ENCODE results near the gene TBL1Y. TPM values are rescaled to one million over a fixed set of nuclear protein-coding genes. Genes with fewer than 3 reads are reported as not detected.

Gene TBL1Y
- total and polyA plus RNA-seq, 3 donors from 2014 or later: 0.44 to 2.5 (median 2.0) TPM

GRCh38 chrY:7094365-7094764, 183.9 kb downstream of the TBL1Y start:
- Histone ChIP-seq H3K4me1 (no peaks in the 10 kb centered on the region), H3K27ac (no peak overlapping the region), H3K4me3 (no peak overlapping the region), H3K36me3 (ENCODE audit: low read depth, missing control alignments) (no peaks in the 10 kb centered on the region), H3K9me3 (no peaks in the 10 kb centered on the region), H3K27me3 (no peaks in the 10 kb centered on the region)
- intact Hi-C loops (cut with DNase I; ENCODE audit: low total_unique reads): no loop called here
- TF ChIP-seq POLR2A (IDR thresholded peaks at IDR 0.05) (no peak), CTCF (IDR thresholded peaks at IDR 0.05) (no peak)
- WGBS, 2 donors: 100% methylated on average over 2 of the region's 2 CpGs; no CpG with 5 or more reads in 1 of the 2 donors
- no peak for DNase-seq

GRCh38 chrY:7097021-7097420, 186.5 kb downstream of the TBL1Y start:
- Histone ChIP-seq H3K27me3 (no peaks in the 10 kb centered on the region), H3K36me3 (ENCODE audit: low read depth, missing control alignments) (no peaks in the 10 kb centered on the region), H3K4me1 (no peaks in the 10 kb centered on the region), H3K27ac (no peak overlapping the region), H3K9me3 (no peaks in the 10 kb centered on the region), H3K4me3 (no peak overlapping the region)
- WGBS, 2 donors: 69 to 91% methylated on average over 3 of the region's 3 CpGs
- no peak for DNase-seq
- no peak for TF ChIP-seq POLR2A (IDR thresholded peaks at IDR 0.05)
- TF ChIP-seq CTCF (IDR thresholded peaks at IDR 0.05): no peak
- intact Hi-C loops (cut with DNase I; ENCODE audit: low total_unique reads): no loop called here

GRCh38 chrY:7099742-7100141, 189.2 kb downstream of the TBL1Y start:
- DNase-seq: no peak
- Histone ChIP-seq H3K4me1 (no peaks in the 10 kb centered on the region), H3K27me3 (no peaks in the 10 kb centered on the region), H3K9me3 (no peaks in the 10 kb centered on the region), H3K36me3 (ENCODE audit: low read depth, missing control alignments) (no peaks in the 10 kb centered on the region), H3K4me3 (no peak overlapping the region), H3K27ac (no peak overlapping the region)
- TF ChIP-seq CTCF (IDR thresholded peaks at IDR 0.05) (no peak), POLR2A (IDR thresholded peaks at IDR 0.05) (no peak)
- intact Hi-C loops (cut with DNase I; ENCODE audit: low total_unique reads): no loop called here
- WGBS, 2 donors: 83 to 94% methylated on average over 2 to 3 of the region's 3 CpGs

GRCh38 chrY:7102680-7103079, 192.2 kb downstream of the TBL1Y start:
- no peaks in the 10 kb centered on the region for H3K36me3 ChIP-seq (ENCODE audit: low read depth, missing control alignments)
- DNase-seq: no peak
- no peaks in the 10 kb centered on the region for H3K27me3 ChIP-seq
- intact Hi-C loops (cut with DNase I; ENCODE audit: low total_unique reads): no loop called here
- no peaks in the 10 kb centered on the region for H3K9me3 ChIP-seq
- TF ChIP-seq POLR2A (IDR thresholded peaks at IDR 0.05): no peak
- TF ChIP-seq CTCF (IDR thresholded peaks at IDR 0.05): no peak
- no peak overlapping the region for H3K4me3 ChIP-seq
- WGBS, 2 donors: 73 to 90% methylated on average over 1 of the region's 1 CpG
- no peaks in the 10 kb centered on the region for H3K4me1 ChIP-seq
- no peak overlapping the region for H3K27ac ChIP-seq

- DNase-seq: no peak
- intact Hi-C loops (cut with DNase I; ENCODE audit: low total_unique reads): no loop called here
- Histone ChIP-seq H3K4me1 (no peaks in the 10 kb centered on the region), H3K27me3 (no peaks in the 10 kb centered on the region), H3K36me3 (ENCODE audit: low read depth, missing control alignments) (no peaks in the 10 kb centered on the region), H3K4me3 (no peak overlapping the region), H3K9me3 (no peaks in the 10 kb centered on the region), H3K27ac (no peak overlapping the region)
- TF ChIP-seq CTCF (IDR thresholded peaks at IDR 0.05) (no peak), POLR2A (IDR thresholded peaks at IDR 0.05) (no peak)
- WGBS, 2 donors: 93% methylated on average over 6 of the region's 6 CpGs
Measured at GRCh38 chrY:7107179-7107578, 196.7 kb downstream of the TBL1Y start.
